Adipocyte (in vitro differentiated cells): ENCODE measurements around the gene PSMB10.
"Not testable (repeated sequence)": the region's sequence is repeated elsewhere in the genome, so short reads cannot be mapped to it uniquely, and the experiment has no call there.

Experiments
- DNase-seq: peaks from one replicate; pipeline ENCODE4 v3.0.0-alpha.2; 2015; ENCODE audit warnings: low read depth
- H3K27me3 ChIP-seq: replicated peaks from 2 replicates; pipeline ENCODE4 v1.7.0; 2013; ENCODE audit warnings: mild to moderate bottlenecking, low read length, moderate library complexity; ENCODE audit not compliant: control insufficient read depth, insufficient read depth
- H3K36me3 ChIP-seq: 2 replicates; pipeline ENCODE4 v1.7.0; 2013; ENCODE audit warnings: low read length, mild to moderate bottlenecking, moderate library complexity; ENCODE audit not compliant: control insufficient read depth, insufficient read depth, severe bottlenecking
- H3K4me1 ChIP-seq: 2 replicates; pipeline ENCODE4 v1.7.0; 2013; ENCODE audit warnings: mild to moderate bottlenecking, low read length, moderate library complexity; ENCODE audit not compliant: control insufficient read depth, insufficient read depth
- H3K4me3 ChIP-seq: 2 replicates; pipeline ENCODE4 v1.7.0; 2013; ENCODE audit warnings: mild to moderate bottlenecking, low read length, moderate library complexity
- H3K9ac ChIP-seq: 2 replicates; pipeline ENCODE4 v1.7.0; 2013; ENCODE audit warnings: mild to moderate bottlenecking, low read length, moderate library complexity
- H3K9me3 ChIP-seq: 2 replicates; pipeline ENCODE4 v1.7.0; 2013; ENCODE audit warnings: mild to moderate bottlenecking, low read length, moderate library complexity; ENCODE audit not compliant: control insufficient read depth

PSMB10 gene

DNA sequence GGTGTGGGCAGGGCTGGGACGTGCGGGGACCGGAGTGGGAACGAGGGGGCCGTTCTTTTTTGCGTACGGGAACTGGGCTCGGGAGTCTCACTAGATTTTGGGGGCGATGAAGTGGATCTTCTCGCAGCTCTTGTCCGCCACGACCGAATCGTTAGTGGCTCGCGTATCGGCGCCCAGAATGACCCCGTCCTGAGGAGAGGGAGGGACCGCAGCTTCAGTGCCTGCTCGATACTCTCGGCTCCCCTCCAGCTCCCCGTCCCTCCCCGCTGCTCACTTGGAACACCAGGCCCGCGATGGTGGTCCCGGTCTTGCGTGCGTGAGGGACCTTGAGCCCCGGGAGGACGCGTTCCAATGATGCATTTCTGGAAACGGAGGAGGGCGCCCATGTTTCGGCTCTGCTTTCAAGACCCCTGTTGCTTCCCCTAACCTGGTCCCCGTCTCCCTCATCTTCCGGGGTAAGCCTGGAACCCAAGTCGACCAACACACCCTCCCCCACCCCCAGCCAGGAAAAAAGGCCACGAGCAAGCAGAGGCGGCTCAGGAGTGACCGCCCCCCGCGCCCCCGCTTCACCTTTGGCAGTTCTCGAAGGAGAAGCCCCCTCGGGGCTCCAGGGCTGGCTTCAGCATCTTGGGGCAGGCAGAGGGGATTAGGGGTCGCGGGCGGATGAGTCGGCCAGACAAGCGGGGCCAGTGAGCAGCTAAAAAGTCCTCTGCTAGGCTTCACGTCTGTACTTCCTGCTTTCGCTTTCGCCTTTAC lies at the start of gene PSMB10:
PSMB10 (minus strand) TSS at position 727 of the 756 bp plus-strand sequence; CDS start at position 626, 101 bp downstream.
- peaks cover 18% of the 10 kb centered on the region for H3K36me3 ChIP-seq
- peak; percentile 65 for DNase-seq

DNA sequence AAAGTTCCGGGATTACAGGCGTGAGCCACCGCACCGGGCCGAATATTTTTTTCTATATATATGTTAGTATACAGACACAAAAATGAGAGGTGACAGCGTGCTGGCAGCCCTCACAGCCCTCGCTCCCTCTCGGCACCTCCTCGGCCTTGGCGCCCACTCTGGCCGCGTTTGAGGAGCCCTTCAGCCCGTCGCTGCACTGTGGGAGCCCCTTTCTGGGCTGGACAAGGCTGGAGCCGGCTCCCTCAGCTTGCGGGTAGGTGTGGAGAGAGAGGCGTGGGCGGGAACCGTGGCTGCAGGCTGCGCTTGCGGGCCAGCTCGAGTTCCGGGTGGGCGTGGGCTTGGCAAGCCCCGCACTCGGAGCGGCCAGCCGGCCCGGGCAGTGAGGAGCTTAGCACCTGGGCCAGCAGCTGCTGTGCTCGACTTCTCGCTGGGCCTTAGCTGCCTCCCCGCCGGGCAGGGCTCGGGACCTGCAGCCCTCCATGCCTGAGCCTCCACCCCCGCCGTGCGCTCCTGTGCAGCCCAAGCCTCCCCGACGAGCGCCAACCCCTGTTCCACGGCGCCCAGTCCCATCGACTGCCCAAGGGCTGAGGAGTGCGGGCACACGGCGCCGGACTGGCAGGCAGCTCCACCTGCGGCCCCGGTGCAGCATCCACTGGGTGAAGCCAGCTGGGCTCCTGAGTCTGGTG lies 45.5 kb upstream of the PSMB10 start:
- H3K27me3 ChIP-seq, result peaks cover 23% of the 10 kb centered on the region
- no peak for DNase-seq
- no peaks in the 10 kb centered on the region for H3K9me3 ChIP-seq
- H3K9ac ChIP-seq, result no peak overlapping the region
- H3K4me3 ChIP-seq, result no peak overlapping the region
- no peaks in the 10 kb centered on the region for H3K36me3 ChIP-seq
- no peaks in the 10 kb centered on the region for H3K4me1 ChIP-seq

More for the DNA sequence above, at the start of gene PSMB10:
- H3K9ac ChIP-seq, result peak within 1 kb of the TSS; percentile 98
- no peaks in the 10 kb centered on the region for H3K9me3 ChIP-seq
- H3K4me1 ChIP-seq, result peaks cover 29% of the 10 kb centered on the region
- H3K4me3 ChIP-seq, result peak within 1 kb of the TSS; percentile 98
- H3K27me3 ChIP-seq, result no peaks in the 10 kb centered on the region

DNA sequence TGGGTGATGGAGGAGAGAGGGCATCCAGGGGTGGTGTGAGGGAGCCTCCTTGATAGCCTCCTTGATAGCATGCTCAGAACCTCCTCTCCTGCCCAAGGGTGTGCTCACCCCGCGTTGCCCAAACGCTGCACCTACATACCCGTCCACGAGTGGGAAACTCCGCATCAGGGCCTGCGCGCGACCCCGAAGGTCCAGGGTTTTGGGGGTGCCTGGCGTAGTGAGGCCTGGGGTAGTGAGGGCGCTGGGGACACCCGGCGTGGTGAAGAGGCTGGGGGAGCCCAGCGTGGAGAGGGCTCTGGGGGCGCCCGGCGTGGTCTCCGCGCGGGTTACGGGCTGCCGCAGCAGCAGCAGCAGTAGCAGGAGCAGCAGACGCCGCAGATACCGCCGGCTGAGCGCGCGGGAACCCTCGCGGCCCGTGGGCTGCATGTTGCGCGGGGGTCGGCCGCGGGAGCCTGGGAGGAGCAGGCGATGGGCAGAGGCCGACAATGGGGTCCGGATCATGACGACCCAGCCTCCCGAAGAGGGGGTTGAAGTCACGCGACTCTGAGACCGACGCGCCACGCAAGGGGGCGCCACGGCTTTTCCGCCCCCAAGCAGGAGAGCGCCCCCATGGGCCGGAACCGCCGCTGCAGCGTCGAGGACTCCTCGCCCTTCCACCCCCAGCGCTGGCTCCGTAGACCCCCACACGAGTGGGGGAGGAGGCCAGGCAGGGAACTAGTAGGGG lies 43.5 kb upstream of the PSMB10 start, which contains the start of gene DPEP3:
DPEP3 (minus strand) TSS at position 545 of the 724 bp plus-strand sequence; CDS start at position 426, 119 bp downstream.
- Histone ChIP-seq H3K27me3 (peaks cover 33% of the 10 kb centered on the region), H3K9me3 (no peaks in the 10 kb centered on the region), H3K4me3 (no peak within 1 kb of the TSS), H3K9ac (no peak within 1 kb of the TSS), H3K4me1 (no peaks in the 10 kb centered on the region), H3K36me3 (no peaks in the 10 kb centered on the region)
- no peak for DNase-seq

DNA sequence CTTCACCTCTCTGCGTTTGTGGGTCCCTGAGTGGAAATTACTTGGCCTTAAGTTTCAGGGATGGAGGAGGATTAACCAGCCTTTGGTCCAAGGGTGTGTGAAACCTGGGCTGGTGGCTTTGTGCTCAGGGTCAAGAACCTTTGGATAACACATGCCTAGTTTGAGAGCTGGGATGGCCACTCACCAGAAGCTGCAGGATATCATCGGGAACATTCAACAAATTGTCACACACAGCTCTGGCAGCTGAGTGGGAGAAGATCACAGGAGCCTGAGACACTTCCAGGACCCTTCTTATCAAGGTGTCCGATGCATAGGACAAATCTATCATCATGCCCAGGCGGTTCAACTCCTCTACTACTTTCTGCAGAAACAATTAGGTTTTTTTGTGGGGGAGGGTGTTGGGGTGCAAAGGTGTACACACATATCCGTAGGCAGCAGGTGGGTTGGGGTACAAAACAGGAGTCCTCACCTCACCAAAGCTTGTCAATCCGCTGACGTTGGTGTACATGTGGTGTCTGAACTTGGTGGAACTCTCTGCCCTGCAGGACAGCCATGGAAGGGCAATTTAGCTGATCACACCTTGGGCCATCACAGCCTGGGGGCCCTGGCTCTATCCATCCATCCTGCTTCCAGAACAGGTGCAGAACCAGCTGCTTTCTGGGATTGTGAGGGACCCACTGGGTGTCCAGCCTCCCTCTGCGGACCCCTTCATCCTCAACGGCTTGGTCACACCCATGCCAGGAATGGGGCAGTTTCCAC lies 41.0 kb upstream of the PSMB10 start:
- Histone ChIP-seq H3K4me3 (no peak overlapping the region), H3K27me3 (peaks cover 27% of the 10 kb centered on the region), H3K4me1 (no peaks in the 10 kb centered on the region), H3K9ac (no peak overlapping the region), H3K36me3 (no peaks in the 10 kb centered on the region), H3K9me3 (no peaks in the 10 kb centered on the region)
- no peak for DNase-seq

DNA sequence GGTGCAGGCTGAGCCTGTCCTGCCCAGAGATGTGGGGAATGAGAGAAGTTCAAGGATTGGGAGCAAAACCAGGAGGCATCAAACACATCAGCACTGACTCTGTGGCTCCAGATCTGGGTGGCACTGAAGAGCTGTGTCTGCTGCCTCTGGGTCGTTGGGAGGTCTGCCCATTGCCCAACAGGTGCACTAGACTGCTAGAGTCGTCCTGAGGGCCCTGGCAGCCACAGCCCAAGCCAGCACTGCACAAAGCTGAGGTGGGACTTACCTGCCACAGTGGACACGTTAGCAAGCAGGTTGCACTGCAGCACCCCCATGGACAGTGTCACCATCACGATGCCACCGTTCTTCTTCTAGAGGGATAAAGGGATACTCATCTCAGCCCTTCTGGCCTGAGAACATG lies 40.4 kb upstream of the PSMB10 start:
- no peak for DNase-seq
- H3K36me3 ChIP-seq, result no peaks in the 10 kb centered on the region
- peaks cover 27% of the 10 kb centered on the region for H3K27me3 ChIP-seq

DNA sequence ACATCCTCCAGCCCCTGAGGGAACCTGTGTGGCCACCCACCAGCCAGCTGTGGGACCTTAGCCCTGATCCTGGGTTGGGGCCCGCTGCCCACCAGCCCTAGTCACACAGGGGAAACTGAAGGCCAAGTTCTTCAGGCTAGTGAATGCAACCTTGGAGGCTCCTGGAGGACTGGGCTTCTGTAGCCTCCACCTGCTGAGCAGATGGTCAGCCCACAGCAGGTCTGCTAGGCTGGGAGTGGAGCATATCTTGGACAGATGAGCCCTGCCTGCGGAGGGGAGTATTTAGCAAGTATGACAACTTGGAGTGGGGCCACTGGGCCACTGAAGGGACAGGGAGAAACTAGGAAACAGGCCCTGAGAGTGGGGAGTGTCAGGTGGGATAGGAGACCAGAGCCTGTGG lies 39.6 kb upstream of the PSMB10 start:
- Histone ChIP-seq H3K27me3 (peaks cover 27% of the 10 kb centered on the region), H3K9me3 (no peaks in the 10 kb centered on the region), H3K4me3 (no peak overlapping the region)

More for the DNA sequence above, 40.4 kb upstream of the PSMB10 start:
- Histone ChIP-seq H3K4me3 (no peak overlapping the region), H3K4me1 (no peaks in the 10 kb centered on the region), H3K9me3 (no peaks in the 10 kb centered on the region), H3K9ac (no peak overlapping the region)

DNA sequence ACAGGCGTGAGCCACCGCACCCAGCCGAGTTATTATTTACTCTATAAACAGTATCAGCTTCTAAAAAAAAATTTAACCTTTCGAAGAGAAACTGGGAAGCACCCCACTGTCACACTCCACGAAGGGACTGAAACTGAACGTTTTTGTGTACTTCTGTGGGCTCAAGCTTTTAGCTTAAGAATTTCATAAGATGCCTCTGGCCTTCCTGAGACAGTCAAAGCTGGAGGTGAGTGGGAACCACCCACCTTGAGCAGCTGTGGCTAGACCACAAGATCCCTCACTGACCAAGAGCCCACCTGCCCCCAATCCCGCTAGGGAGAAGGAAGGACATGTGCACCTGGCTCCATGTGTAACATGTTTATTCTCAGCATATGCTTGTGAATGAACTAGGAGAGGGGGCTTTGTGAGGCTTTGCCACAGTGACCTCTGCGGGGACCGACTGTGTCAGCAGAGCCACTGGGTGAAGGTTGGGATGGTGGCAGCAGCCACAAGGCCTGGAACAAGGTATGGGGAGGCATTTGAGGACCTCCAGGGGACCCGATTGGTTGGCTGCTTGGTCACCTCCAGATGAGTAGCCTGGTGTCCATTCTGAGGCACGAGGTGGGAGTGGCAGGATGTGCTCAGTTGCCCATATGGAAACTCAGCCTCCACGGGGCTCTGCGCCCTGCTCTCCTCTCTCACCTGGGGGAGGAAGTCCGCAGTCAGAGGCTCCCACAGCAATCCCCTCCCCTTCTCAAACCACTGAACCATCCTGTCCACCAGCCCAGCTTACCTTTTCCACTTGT lies 38.9 kb upstream of the PSMB10 start:
- no peak for DNase-seq
- Histone ChIP-seq H3K4me3 (no peak overlapping the region), H3K27me3 (peaks cover 25% of the 10 kb centered on the region), H3K9ac (no peak overlapping the region), H3K36me3 (no peaks in the 10 kb centered on the region), H3K4me1 (no peaks in the 10 kb centered on the region), H3K9me3 (no peaks in the 10 kb centered on the region)

More for the DNA sequence above, 39.6 kb upstream of the PSMB10 start:
- Histone ChIP-seq H3K36me3 (no peaks in the 10 kb centered on the region), H3K4me1 (no peaks in the 10 kb centered on the region), H3K9ac (no peak overlapping the region)
- DNase-seq, result no peak

DNA sequence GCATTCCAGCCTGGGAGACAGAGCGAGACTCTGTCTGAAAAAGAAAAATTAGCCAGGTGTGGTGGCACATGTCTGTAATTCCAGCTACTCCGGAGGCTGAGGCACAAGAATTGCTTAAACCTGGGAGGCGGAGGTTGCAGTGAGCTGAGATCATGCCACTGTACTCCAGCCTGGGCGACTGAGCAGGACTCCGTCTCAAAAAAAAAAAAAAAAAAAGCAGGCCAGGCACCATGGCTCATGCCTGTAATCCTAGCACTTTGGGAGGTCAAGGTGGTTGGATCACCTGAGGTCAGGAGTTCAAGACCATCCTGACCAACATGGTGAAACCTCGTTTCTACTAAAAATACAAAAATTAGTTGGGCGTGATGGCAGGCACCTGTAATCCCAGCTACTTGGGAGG lies 35.6 kb upstream of the PSMB10 start:
- H3K36me3 ChIP-seq, H3K9ac ChIP-seq, H3K4me1 ChIP-seq, H3K4me3 ChIP-seq, DNase-seq, H3K9me3 ChIP-seq: not testable (repeated sequence)
- H3K27me3 ChIP-seq, result peaks cover 11% of the 10 kb centered on the region

DNA sequence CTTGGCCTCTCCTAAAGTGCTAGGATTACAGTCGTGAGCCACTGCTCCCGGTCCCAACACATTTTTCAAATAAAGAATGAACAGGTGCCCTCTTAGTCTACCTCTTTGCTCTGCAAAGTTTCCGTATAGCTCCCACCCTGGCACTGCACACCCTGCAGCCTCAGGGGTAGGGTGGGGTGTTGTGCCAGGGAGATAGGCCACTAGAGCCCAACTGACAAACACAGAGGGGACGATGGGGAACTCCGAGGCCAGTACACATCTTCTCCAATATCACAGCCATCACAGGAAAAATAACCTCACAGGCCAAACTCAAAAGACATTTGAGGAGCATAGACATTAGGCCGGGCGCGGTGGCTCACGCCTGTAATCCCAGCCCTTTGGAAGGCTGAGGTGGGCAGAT lies 34.5 kb upstream of the PSMB10 start:
- H3K9ac ChIP-seq, result no peak overlapping the region
- H3K27me3 ChIP-seq, result peaks cover under 1% of the 10 kb centered on the region
- H3K4me3 ChIP-seq, result no peak overlapping the region
- no peaks in the 10 kb centered on the region for H3K9me3 ChIP-seq
- no peak for DNase-seq
- no peaks in the 10 kb centered on the region for H3K36me3 ChIP-seq
- peaks cover 19% of the 10 kb centered on the region for H3K4me1 ChIP-seq

DNA sequence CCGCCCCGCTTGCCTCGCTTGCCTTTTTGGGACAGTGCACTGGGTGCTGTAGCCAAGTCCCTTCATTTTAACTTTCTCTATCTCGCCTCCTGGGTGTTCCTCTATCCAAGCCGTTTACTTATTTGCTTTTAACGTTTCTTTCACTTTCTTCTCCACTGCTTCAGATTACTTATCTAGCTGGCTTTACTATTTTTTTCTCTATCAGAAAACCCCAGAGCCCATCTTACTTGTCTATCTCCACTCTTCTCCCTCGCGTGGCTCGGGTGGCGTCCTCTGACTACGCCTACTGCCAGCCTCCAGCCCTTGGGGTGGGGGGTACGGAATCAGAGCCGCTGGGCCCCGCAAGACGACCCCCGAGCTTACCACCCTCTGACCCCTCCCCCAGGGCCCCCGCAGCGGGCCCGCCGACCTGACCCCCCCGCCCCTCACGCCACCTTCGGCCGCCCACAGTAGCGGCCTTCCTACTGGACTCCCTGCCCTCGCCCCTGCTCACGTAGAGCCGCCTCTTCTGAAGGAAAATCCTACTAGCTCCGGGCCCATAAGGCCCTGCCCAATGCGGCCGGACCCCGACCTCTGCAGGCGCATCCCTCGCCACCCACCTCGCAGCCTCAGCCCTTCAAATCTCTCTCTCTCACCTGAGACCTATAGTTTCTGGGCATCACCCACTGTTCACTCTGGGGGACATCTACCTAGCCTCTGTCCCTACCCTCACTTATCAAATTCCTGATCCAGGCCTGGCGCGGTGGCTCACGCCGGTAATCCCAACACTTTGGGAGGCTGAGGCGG lies 32.8 kb upstream of the PSMB10 start:
- Histone ChIP-seq H3K36me3 (no peaks in the 10 kb centered on the region), H3K4me1 (peaks cover 33% of the 10 kb centered on the region), H3K27me3 (no peaks in the 10 kb centered on the region), H3K9me3 (no peaks in the 10 kb centered on the region), H3K4me3 (peak overlapping the region; percentile 92), H3K9ac (peak overlapping the region; percentile 97)
- no peak for DNase-seq
